Ascending aorta (tissue), 2 donors: ENCODE measurements around the gene ADGRD2. TPM values are rescaled to one million over a fixed set of nuclear protein-coding genes. Genes with fewer than 3 reads are reported as not detected.

ENCODE experiments used
- DNase-seq, 2 donors: peaks; one replicate each; pipeline ENCODE4 v3.0.0-alpha.2; 2019; ENCODE audit warnings: low spot score in 2 of 2
- H3K27ac ChIP-seq, 2 donors: fragments of 200-600 bp; sonication (generic); one replicate each; pipeline ENCODE4 v1.5.1; 2016 to 2017; ENCODE audit warnings: mild to moderate bottlenecking in 1 of 2
- H3K27me3 ChIP-seq: fragments of 200-600 bp; sonication (generic); one replicate; pipeline ENCODE4 v1.5.1; 2017
- H3K36me3 ChIP-seq, 2 donors: fragments of 200-600 bp; sonication (generic); one replicate each; pipeline ENCODE4 v1.5.1; 2016
- H3K4me1 ChIP-seq, 2 donors: fragments of 200-600 bp; sonication (generic); one replicate each; pipeline ENCODE4 v1.5.1; 2016 to 2017; ENCODE audit warnings: mild to moderate bottlenecking in 1 of 2
- H3K4me3 ChIP-seq, 2 donors: fragments of 200-600 bp; sonication (generic); one replicate each; pipeline ENCODE4 v1.5.1; 2016 to 2017; ENCODE audit warnings: mild to moderate bottlenecking in 1 of 2
- H3K9me3 ChIP-seq, 2 donors: fragments of 200-600 bp; sonication (generic); one replicate each; pipeline ENCODE4 v1.5.1; 2016
- intact Hi-C: fragments of 100-400 bp; cut with DNase I; formaldehyde crosslinking; loops from one replicate; pipeline ENCODE4 v1.15.1; 2023
- total RNA-seq: library from RNA; depleted of rRNA; stranded (reverse); fragments of >200 nt; gene quantifications from one replicate; pipeline ENCODE4 v1.1.0, GENCODE V29; 2016
- TF ChIP-seq, protein P1 (sequence below), 3 experiments: fragments of 200-600 bp in 2 of 3; fragments of 450-650 bp in 1 of 3; sonication (generic) in 2 of 3; IDR thresholded peaks; one replicate each; pipeline ENCODE4 v1.5.1; 2016 to 2019; ENCODE audit warnings: antibody characterized with exemption in 3 of 3, mild to moderate bottlenecking in 1 of 3, moderate library complexity in 1 of 3

The ADGRD2 gene
- total RNA-seq, 1 donor from 2014 or later, result not detected

DNA sequence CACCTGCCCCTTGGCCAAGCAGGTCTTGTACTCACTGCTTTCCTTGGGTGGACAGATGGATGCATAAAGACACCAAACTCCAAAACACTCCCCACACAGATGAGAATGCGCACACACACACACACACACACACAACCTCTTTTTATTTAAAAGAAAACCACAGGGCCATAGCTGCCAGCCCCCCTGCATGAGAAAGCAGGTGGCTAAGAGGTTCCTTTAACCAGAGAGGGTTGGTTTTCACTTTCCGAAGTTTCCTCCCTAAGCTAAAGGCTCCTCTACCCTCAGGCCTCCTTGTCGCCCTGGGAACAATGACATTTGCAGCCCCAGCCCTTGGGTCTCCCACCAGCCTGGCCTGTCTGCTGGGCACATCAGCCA lies 45.8 kb downstream of the ADGRD2 start:
- no peak for DNase-seq
- Histone ChIP-seq H3K27ac (no peak overlapping the region), H3K4me3 (no peak overlapping the region), H3K9me3 (no peaks in the 10 kb centered on the region), H3K4me1 (no peaks in the 10 kb centered on the region), H3K36me3 (no peaks in the 10 kb centered on the region), H3K27me3 (no peaks in the 10 kb centered on the region)
- intact Hi-C loops, result no loop called here
- TF ChIP-seq, protein P1, sequence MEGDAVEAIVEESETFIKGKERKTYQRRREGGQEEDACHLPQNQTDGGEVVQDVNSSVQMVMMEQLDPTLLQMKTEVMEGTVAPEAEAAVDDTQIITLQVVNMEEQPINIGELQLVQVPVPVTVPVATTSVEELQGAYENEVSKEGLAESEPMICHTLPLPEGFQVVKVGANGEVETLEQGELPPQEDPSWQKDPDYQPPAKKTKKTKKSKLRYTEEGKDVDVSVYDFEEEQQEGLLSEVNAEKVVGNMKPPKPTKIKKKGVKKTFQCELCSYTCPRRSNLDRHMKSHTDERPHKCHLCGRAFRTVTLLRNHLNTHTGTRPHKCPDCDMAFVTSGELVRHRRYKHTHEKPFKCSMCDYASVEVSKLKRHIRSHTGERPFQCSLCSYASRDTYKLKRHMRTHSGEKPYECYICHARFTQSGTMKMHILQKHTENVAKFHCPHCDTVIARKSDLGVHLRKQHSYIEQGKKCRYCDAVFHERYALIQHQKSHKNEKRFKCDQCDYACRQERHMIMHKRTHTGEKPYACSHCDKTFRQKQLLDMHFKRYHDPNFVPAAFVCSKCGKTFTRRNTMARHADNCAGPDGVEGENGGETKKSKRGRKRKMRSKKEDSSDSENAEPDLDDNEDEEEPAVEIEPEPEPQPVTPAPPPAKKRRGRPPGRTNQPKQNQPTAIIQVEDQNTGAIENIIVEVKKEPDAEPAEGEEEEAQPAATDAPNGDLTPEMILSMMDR (IDR thresholded peaks at IDR 0.05), result no peak

DNA sequence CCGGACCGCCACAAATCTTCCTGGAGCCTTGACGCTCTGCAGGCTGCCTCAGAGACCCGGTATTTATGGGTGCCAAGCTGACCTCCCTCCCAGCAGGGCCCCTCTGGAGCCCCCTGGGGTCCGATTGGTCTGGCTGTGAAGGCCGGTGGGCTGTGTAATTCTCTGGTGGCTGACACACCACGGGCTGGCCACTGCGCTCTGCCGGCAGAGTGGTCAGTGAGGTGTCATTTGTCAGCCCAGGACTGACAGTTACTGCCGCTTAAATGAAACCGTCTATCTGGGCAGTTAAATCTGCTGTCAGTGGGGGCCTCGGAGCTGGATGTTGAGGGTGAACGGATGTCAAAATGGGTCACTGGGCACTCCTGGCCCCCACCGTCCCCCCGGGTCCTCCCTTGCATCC lies 46.2 kb downstream of the ADGRD2 start:
- TF ChIP-seq, protein P1 (IDR thresholded peaks at IDR 0.05), result no peak
- DNase-seq, result no peak
- Histone ChIP-seq H3K27me3 (no peaks in the 10 kb centered on the region), H3K4me1 (no peaks in the 10 kb centered on the region), H3K27ac (no peak overlapping the region), H3K9me3 (no peaks in the 10 kb centered on the region), H3K4me3 (no peak overlapping the region), H3K36me3 (no peaks in the 10 kb centered on the region)
- intact Hi-C loops, result no loop called here

DNA sequence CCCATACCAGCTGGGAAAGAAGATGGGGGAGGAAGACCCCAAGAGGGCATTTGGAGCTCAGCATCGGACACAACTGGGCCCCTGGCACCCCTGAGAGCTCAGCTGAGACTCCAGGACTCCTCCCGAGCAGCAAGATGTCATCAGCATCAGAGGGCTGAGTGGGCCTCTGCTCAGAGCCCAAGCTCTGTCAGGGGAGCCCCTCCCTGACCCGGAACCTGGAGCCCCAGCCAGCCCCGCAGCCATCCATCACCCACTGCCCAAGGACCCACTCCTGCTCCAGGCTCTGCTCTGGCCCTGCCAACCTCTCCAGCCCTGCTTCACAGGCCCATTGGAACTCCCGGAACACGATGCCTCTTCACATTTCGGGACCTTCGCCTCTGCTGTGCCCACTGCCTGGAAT lies 47.2 kb downstream of the ADGRD2 start:
- TF ChIP-seq, protein P1 (IDR thresholded peaks at IDR 0.05), result no peak
- intact Hi-C loops, result no loop called here
- H3K27me3 ChIP-seq, result peaks cover under 1% of the 10 kb centered on the region
- H3K27ac ChIP-seq, result no peak overlapping the region
- no peak for DNase-seq
- no peak overlapping the region for H3K4me3 ChIP-seq
- H3K4me1 ChIP-seq, result no peaks in the 10 kb centered on the region
- no peaks in the 10 kb centered on the region for H3K9me3 ChIP-seq
- H3K36me3 ChIP-seq, result no peaks in the 10 kb centered on the region

DNA sequence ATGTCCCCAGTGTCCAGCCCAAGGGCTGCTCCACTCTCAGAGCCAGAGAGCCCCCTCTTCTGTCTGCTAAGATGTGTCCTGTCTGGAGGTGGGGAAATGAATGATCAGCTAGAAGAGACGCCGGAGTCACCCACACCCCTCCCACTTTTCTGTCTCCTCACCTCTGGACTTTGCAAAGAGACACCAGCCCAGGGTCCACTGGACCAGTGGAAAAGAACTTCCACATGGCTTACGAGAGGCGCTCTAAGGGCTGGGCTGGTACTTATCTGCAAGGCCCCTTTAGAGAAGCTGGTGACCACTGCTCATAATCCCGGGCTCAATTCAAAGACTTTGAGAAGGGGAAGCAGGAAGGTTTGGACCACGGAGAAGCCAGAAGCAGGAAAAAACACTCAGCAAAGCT lies 47.8 kb downstream of the ADGRD2 start:
- TF ChIP-seq, protein P1 (IDR thresholded peaks at IDR 0.05), result no peak
- Histone ChIP-seq H3K4me3 (no peak overlapping the region), H3K36me3 (no peaks in the 10 kb centered on the region), H3K27ac (no peak overlapping the region), H3K9me3 (no peaks in the 10 kb centered on the region), H3K27me3 (peaks cover 6% of the 10 kb centered on the region), H3K4me1 (no peaks in the 10 kb centered on the region)
- intact Hi-C loops, result no loop called here
- DNase-seq, result no peak

DNA sequence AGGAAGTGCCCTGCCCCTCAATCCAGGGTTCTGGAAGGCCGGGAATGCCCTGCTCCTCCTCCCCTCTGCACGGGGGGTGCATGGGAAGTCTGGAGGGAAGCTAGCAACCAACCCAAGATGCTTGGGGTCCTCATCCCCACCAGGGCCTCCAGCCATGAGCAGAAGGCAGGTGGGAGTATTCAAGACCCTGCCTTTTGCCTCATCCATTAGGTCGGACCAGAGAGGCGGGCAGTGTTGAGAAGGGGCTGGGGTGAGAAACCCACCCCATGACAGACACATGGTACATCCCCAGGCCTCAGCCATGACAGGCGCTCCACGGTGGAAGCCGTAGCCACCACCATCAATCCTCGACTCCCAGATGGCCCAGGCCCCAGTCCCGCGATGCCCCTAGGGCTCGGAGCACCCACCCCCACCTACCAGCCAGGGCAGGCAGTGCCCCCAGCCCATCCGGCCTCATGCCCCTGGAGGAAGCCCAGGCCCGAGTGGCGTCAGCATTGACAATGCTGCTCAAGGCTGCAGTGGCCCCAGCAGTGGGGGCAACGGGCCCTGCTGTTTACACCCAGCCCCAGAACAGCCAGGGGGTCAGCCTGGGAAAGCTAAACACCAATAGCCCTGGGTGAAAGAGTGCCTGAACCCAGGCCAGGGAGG lies 48.4 kb downstream of the ADGRD2 start:
- H3K27ac ChIP-seq, result no peak overlapping the region
- H3K4me3 ChIP-seq, result no peak overlapping the region
- TF ChIP-seq, protein P1 (IDR thresholded peaks at IDR 0.05), result no peak
- H3K9me3 ChIP-seq, result no peaks in the 10 kb centered on the region
- H3K36me3 ChIP-seq, result no peaks in the 10 kb centered on the region
- peaks cover 12% of the 10 kb centered on the region for H3K27me3 ChIP-seq
- H3K4me1 ChIP-seq, result no peaks in the 10 kb centered on the region
- intact Hi-C loops, result no loop called here
- DNase-seq, result no peak

DNA sequence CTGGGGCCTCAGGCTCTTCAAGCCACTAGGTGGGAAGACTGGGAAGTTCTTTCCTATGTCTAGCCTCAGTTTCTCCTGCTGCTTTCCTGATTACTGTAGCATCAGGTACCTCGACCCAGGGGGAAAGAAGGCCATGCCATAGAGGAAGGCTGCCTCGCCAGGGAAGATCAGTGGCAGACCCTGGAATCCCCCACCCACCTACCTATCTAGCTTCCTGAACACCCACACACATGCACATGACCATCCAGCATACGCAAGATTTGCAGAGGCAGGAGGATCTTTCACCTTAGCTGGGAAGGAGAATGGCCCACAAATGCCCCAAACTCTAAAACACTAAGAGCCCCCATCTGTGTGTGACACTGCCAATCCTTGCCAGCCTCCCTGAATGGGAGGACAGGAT lies 49.0 kb downstream of the ADGRD2 start:
- H3K4me3 ChIP-seq, result no peak overlapping the region
- H3K27me3 ChIP-seq, result peaks cover 13% of the 10 kb centered on the region
- H3K27ac ChIP-seq, result no peak overlapping the region

More for the DNA sequence above, 49.0 kb downstream of the ADGRD2 start:
- no peak for DNase-seq
- Histone ChIP-seq H3K9me3 (no peaks in the 10 kb centered on the region), H3K36me3 (no peaks in the 10 kb centered on the region), H3K4me1 (peaks cover 0 to 5% of the 10 kb centered on the region in 2 donors)
- TF ChIP-seq, protein P1 (IDR thresholded peaks at IDR 0.05), result no peak
- intact Hi-C loops, result no loop called here
